ENCODE data around the gene CST9. TPM values are rescaled to one million over a fixed set of nuclear protein-coding genes. Genes with fewer than 3 reads are reported as not detected.
A peak's percentile ranks its signal among the peaks of the same experiment; 100 is the strongest.

Gene CST9, protein sequence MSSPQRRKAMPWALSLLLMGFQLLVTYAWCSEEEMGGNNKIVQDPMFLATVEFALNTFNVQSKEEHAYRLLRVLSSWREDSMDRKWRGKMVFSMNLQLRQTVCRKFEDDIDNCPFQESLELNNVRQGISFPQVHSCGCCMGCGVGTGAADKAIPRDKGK
- total RNA-seq = not detected

DNA sequence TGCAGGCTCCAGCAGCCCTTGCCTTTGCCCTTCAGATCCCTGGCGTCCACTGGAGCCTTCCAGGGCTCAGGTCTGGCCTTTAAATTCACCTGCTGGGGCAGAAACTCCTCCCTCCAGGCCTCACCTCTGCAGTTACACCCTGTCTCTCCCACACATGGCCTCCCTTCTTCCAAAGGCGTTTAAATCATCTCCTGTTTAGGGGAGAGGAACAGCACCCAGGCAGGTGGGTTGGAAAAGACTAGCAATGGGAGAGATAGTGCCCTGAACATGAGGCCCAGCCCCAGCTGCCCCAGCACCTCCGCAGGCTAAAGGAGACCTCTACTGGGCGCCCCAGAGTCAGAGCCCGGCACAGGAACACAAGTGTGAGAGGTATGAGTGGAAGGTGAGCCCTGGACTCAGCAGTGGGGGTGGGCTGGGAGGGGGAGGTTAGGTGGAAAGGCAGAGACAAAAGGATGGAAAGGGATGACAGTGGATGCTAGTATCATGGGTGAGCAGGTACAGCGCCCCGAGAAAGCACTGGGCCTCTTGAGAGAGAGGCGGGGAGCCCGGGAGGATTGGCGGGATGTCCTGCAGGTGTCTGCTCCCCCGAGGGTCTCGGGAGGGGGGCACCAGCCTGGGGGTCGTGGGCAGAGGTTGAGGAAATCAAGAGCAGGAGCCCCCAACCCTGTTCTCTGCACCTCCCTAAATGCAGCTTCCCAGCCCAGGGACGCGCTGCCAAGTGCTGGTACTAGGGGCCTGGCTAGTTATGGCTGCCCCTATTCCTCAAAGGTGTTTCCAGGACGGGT lies at the start of gene CST9:
Gene CST9, minus strand, starts transcription at position 51 of the 785 bp plus-strand sequence. CDS start 53 bp downstream, outside the sequence.
- Histone ChIP-seq H3K27me3 (no peaks in the 10 kb centered on the region), H3K4me3 (no peak within 1 kb of the TSS), H3K9me3 (no peaks in the 10 kb centered on the region), H3K4me1 (peaks cover 0 to 36% (median 3%) of the 10 kb centered on the region in 3 donors), H3K27ac (peak within 1 kb of the TSS in 3 of 4 donors; percentile 12 to 25 (median 15)), H3K36me3 (no peaks in the 10 kb centered on the region)
- TF ChIP-seq EP300 (IDR thresholded peaks at IDR 0.05) = no peak
- TF ChIP-seq, protein P1, sequence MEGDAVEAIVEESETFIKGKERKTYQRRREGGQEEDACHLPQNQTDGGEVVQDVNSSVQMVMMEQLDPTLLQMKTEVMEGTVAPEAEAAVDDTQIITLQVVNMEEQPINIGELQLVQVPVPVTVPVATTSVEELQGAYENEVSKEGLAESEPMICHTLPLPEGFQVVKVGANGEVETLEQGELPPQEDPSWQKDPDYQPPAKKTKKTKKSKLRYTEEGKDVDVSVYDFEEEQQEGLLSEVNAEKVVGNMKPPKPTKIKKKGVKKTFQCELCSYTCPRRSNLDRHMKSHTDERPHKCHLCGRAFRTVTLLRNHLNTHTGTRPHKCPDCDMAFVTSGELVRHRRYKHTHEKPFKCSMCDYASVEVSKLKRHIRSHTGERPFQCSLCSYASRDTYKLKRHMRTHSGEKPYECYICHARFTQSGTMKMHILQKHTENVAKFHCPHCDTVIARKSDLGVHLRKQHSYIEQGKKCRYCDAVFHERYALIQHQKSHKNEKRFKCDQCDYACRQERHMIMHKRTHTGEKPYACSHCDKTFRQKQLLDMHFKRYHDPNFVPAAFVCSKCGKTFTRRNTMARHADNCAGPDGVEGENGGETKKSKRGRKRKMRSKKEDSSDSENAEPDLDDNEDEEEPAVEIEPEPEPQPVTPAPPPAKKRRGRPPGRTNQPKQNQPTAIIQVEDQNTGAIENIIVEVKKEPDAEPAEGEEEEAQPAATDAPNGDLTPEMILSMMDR (IDR thresholded peaks at IDR 0.05) = no peak
- TF ChIP-seq POLR2AphosphoS5 (IDR thresholded peaks at IDR 0.05) = no peak
- TF ChIP-seq POLR2A (IDR thresholded peaks at IDR 0.05) = no peak
- WGBS, 2 donors (ENCODE audit: low coverage in 1 of 2) = 17% methylated on average over 1 of the region's 16 CpGs
- peak; percentile 1 for ATAC-seq

DNA sequence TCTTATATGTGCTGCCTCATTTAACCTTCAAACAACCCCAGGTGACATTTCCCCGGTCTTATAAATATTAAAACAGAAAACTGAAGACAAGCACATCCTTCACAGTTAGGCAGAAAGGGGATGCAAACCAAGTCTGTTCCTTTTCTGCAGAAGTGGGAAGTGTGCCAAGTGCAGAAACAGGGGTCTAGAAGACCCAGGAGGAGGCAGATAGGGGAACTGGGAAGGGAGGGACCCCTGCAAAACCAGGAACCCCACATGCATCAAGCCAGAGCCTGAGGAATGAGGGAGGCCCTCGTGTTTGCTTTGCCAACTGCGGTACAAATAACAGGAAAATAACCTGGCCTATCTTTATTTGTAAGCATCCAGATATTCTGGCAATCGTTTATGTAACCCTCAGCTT lies 49.0 kb upstream of the CST9 start:
- peak overlapping the region in 3 of 4 donors; percentile 12 to 82 (median 51) for H3K27ac ChIP-seq
- 58 to 61% methylated on average over 4 of the region's 4 CpGs for WGBS, 2 donors (ENCODE audit: low coverage in 1 of 2)

DNA sequence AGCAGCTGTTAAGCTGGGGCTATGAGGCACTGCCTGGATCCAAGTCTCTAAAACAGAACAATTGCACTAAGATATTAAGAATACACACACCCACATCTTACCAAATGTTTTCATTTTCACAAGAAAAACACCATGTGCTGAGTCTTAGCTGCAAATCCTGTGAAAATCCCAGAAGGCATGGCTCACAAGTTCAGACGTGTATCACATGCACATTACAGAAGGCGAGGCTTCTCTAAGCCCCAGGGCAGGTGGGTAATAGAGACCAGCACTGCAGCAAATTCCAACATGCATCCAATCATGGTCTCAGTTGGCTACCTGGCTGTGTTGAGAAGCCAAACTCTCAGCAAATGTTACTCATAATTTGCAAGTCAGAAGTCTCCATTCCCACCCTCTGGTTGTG lies 48.3 kb upstream of the CST9 start:
- no peak for TF ChIP-seq EP300 (IDR thresholded peaks at IDR 0.05)
- TF ChIP-seq POLR2A (IDR thresholded peaks at IDR 0.05) = no peak
- TF ChIP-seq POLR2AphosphoS5 (IDR thresholded peaks at IDR 0.05) = no peak
- TF ChIP-seq, protein P1 (IDR thresholded peaks at IDR 0.05) = no peak
- WGBS, 2 donors (ENCODE audit: low coverage in 1 of 2) = 83% methylated on average over 1 of the region's 2 CpGs; no CpG with 5 or more reads in 1 of the 2 donors
- ATAC-seq = no peak
- Histone ChIP-seq H3K4me1 (peaks cover 0 to 41% (median 22%) of the 10 kb centered on the region in 3 donors), H3K9me3 (no peaks in the 10 kb centered on the region), H3K36me3 (no peaks in the 10 kb centered on the region), H3K27me3 (peaks cover 31% of the 10 kb centered on the region), H3K27ac (peak overlapping the region in 3 of 4 donors; percentile 32 to 82 (median 51)), H3K4me3 (no peak overlapping the region)

More for the DNA sequence above, 49.0 kb upstream of the CST9 start:
- ATAC-seq = no peak
- Histone ChIP-seq H3K9me3 (no peaks in the 10 kb centered on the region), H3K4me1 (peaks cover 0 to 41% (median 22%) of the 10 kb centered on the region in 3 donors), H3K36me3 (no peaks in the 10 kb centered on the region), H3K4me3 (no peak overlapping the region), H3K27me3 (peaks cover 31% of the 10 kb centered on the region)
- TF ChIP-seq POLR2AphosphoS5 (IDR thresholded peaks at IDR 0.05) = no peak
- no peak for TF ChIP-seq POLR2A (IDR thresholded peaks at IDR 0.05)
- TF ChIP-seq EP300 (IDR thresholded peaks at IDR 0.05) = no peak
- TF ChIP-seq, protein P1 (IDR thresholded peaks at IDR 0.05) = no peak

DNA sequence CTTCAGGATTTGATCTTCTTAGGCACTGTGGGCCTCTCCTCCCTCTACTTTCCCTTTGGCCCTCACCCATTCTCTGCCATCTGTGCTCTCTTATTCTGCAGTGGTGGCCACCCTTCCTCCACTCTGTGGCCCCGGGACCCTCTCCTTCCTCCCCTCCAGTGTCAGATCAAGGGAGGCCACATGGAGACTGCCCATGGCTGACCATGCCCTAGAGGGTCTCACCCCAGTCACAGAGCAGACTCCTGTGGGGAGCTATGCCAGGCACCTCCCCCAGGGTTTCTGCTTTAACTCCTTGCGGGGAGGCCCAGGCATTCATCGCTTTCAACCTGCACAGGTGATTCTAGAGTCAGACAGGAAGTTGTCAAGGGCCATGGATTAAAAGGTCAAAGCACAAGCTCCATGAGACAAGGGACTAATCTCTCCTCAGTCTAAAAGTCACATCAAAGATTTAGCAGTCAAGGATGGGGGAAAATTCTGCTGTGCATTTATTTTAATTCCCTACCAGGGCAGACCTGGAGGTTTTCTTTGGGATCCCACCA lies 47.8 kb upstream of the CST9 start:
- H3K27me3 ChIP-seq = peaks cover 31% of the 10 kb centered on the region
- peak overlapping the region in 3 of 4 donors; percentile 32 to 82 (median 51) for H3K27ac ChIP-seq
- no peak overlapping the region for H3K4me3 ChIP-seq
- ATAC-seq = no peak
- no peaks in the 10 kb centered on the region for H3K9me3 ChIP-seq
- no peaks in the 10 kb centered on the region for H3K36me3 ChIP-seq
- TF ChIP-seq EP300 (IDR thresholded peaks at IDR 0.05) (no peak), POLR2A (IDR thresholded peaks at IDR 0.05) (no peak), POLR2AphosphoS5 (IDR thresholded peaks at IDR 0.05) (no peak)
- TF ChIP-seq, protein P1 (IDR thresholded peaks at IDR 0.05) = no peak
- H3K4me1 ChIP-seq = peaks cover 0 to 41% (median 22%) of the 10 kb centered on the region in 3 donors
- 80% methylated on average over 2 of the region's 3 CpGs; no CpG with 5 or more reads in 1 of the 2 donors for WGBS, 2 donors (ENCODE audit: low coverage in 1 of 2)

Measured in gastroesophageal sphincter (tissue), 4 donors.